Transverse colon (tissue), 4 donors: Measurements from ENCODE around the gene AGR3. TPM values are rescaled to one million over a fixed set of nuclear protein-coding genes. Genes with fewer than 3 reads are reported as not detected.

Experiments
- DNase-seq: peaks from one replicate; pipeline ENCODE4 v3.0.0-alpha.2; 2019
- H3K27ac ChIP-seq, 4 donors: fragments of 200-600 bp; sonication (generic); 2 replicates each; pipeline ENCODE4 v1.5.1; 2016 to 2018; ENCODE audit warnings: inconsistent platforms in 4 of 4
- H3K27me3 ChIP-seq: fragments of 200-600 bp; sonication (generic); 2 replicates; pipeline ENCODE4 v1.5.1; 2017; ENCODE audit warnings: inconsistent platforms
- H3K36me3 ChIP-seq, 4 donors: fragments of 200-600 bp; sonication (generic); 2 replicates each; pipeline ENCODE4 v1.5.1; 2017 to 2019; ENCODE audit warnings: inconsistent platforms in 4 of 4
- H3K4me1 ChIP-seq, 4 donors: fragments of 200-600 bp; sonication (generic); 2 replicates each; pipeline ENCODE4 v1.5.1; 2017 to 2020; ENCODE audit warnings: inconsistent platforms in 4 of 4
- H3K4me3 ChIP-seq, 4 donors: fragments of 200-600 bp; sonication (generic); 1 replicate in 1 of 4; 2 replicates in 3 of 4; pipeline versions ENCODE4 v1.5.1 to v1.6.1; 2017 to 2019; ENCODE audit warnings: inconsistent platforms in 4 of 4
- H3K9me3 ChIP-seq, 2 donors: fragments of 200-600 bp; sonication (generic); 2 replicates each; pipeline ENCODE4 v1.5.1; 2017 to 2019; ENCODE audit warnings: inconsistent platforms in 2 of 2
- CTCF ChIP-seq, 5 experiments: fragments of 200-600 bp in 3 of 5; fragments of 450-650 bp in 2 of 5; sonication (generic) in 3 of 5; IDR thresholded peaks; 1 replicate in 2 of 5; 2 replicates in 3 of 5; pipeline ENCODE4 v1.5.1; 2016 to 2017; ENCODE audit warnings: antibody characterized with exemption in 5 of 5, inconsistent platforms in 3 of 5, mild to moderate bottlenecking in 2 of 5, moderate library complexity in 1 of 5
- EP300 ChIP-seq: sonication (generic); formaldehyde crosslinking; IDR thresholded peaks from one replicate; pipeline ENCODE4 v1.6.1; 2017; ENCODE audit warnings: antibody characterized with exemption, low read depth
- POLR2A ChIP-seq: fragments of 450-650 bp; IDR thresholded peaks from one replicate; pipeline ENCODE4 v1.6.1; 2016; ENCODE audit warnings: antibody characterized with exemption, mild to moderate bottlenecking, moderate library complexity
- POLR2AphosphoS5 ChIP-seq, 3 donors: sonication (generic); formaldehyde crosslinking; IDR thresholded peaks; one replicate each; pipeline ENCODE4 v1.6.1; 2016; ENCODE audit warnings: antibody characterized with exemption in 3 of 3
- WGBS, 2 donors: methylation state at CpG; one replicate each; pipeline ENCODE4 v1.1.5; 2018; ENCODE audit warnings: low coverage in 1 of 2; 5-methylcytosine and 5-hydroxymethylcytosine counted together
- in situ Hi-C, 4 donors: fragments of 200-750 bp; cut with MboI; loops; one replicate each; pipeline versions ENCODE4 v1.15.0 to v1.15.1; 2017; ENCODE audit warnings: low sequenced_read_pairs in 3 of 4, low pct_ligation_motif_present in 1 of 4, low pct_unique_long_range_greater_than_20kb in 1 of 4
- intact Hi-C: fragments of 100-400 bp; cut with DNase I; formaldehyde crosslinking; loops from one replicate; pipeline ENCODE4 v1.15.1; 2023; ENCODE audit warnings: low total_unique reads
- total RNA-seq, 4 donors: library from RNA; depleted of rRNA; stranded (reverse); fragments of >200 nt; gene quantifications; one replicate each; pipeline ENCODE4 v1.1.0, GENCODE V29; 2016

Gene AGR3
- total RNA-seq, 4 donors from 2014 or later: 65.1 to 216 (median 126) TPM

- Histone ChIP-seq H3K27ac (no peak overlapping the region), H3K27me3 (no peaks in the 10 kb centered on the region), H3K4me3 (no peak overlapping the region), H3K36me3 (no peaks in the 10 kb centered on the region), H3K4me1 (no peaks in the 10 kb centered on the region), H3K9me3 (peaks cover 0 to 6% of the 10 kb centered on the region in 2 donors)
- intact Hi-C loops (no loop called here), in situ Hi-C loops (no loop called here)
- WGBS, 2 donors: 76% methylated on average over 1 of the region's 1 CpG; no CpG with 5 or more reads in 1 of the 2 donors
- no peak for DNase-seq
- no peak for TF ChIP-seq CTCF (IDR thresholded peaks at IDR 0.05)
- no peak for TF ChIP-seq POLR2A
- no peak for TF ChIP-seq POLR2AphosphoS5 (IDR thresholded peaks at IDR 0.05)
- no peak for TF ChIP-seq EP300
Measured at GRCh38 chr7:16833373-16833772, 48.4 kb downstream of the AGR3 start.

GRCh38 chr7:16826060-16826459 lies 55.7 kb downstream of the AGR3 start:
- Histone ChIP-seq H3K27ac (no peak overlapping the region), H3K9me3 (peaks cover 0 to 6% of the 10 kb centered on the region in 2 donors), H3K36me3 (no peaks in the 10 kb centered on the region), H3K4me1 (peaks cover 0 to 16% (median 5%) of the 10 kb centered on the region in 4 donors), H3K27me3 (no peaks in the 10 kb centered on the region), H3K4me3 (no peak overlapping the region)
- TF ChIP-seq POLR2AphosphoS5 (IDR thresholded peaks at IDR 0.05) (no peak), POLR2A (no peak), CTCF (IDR thresholded peaks at IDR 0.05) (no peak)
- no peak for DNase-seq
- in situ Hi-C loops (no loop called here), intact Hi-C loops (no loop called here)

GRCh38 chr7:16822029-16822428 lies 59.8 kb downstream of the AGR3 start:
- intact Hi-C loops: no loop called here
- TF ChIP-seq EP300 (no peak), POLR2A (no peak), CTCF (IDR thresholded peaks at IDR 0.05) (no peak), POLR2AphosphoS5 (IDR thresholded peaks at IDR 0.05) (no peak)
- WGBS, 2 donors: 39 to 40% methylated on average over 2 to 3 of the region's 3 CpGs
- Histone ChIP-seq H3K36me3 (no peaks in the 10 kb centered on the region), H3K27me3 (no peaks in the 10 kb centered on the region), H3K9me3 (no peaks in the 10 kb centered on the region), H3K4me3 (no peak overlapping the region), H3K27ac (peak overlapping the region in 3 of 4 donors; percentile 40 to 68 (median 56)), H3K4me1 (peaks cover 0 to 33% (median 12%) of the 10 kb centered on the region in 4 donors)
- no peak for DNase-seq
- in situ Hi-C loops: no loop called here

GRCh38 chr7:16818732-16819131 lies 63.1 kb downstream of the AGR3 start:
- WGBS, 2 donors: 64 to 88% methylated on average over 2 to 3 of the region's 3 CpGs
- DNase-seq: no peak
- intact Hi-C loops (no loop called here), in situ Hi-C loops (no loop called here)
- Histone ChIP-seq H3K27me3 (no peaks in the 10 kb centered on the region), H3K9me3 (no peaks in the 10 kb centered on the region), H3K4me1 (peaks cover 0 to 61% (median 17%) of the 10 kb centered on the region in 4 donors), H3K4me3 (no peak overlapping the region), H3K36me3 (no peaks in the 10 kb centered on the region), H3K27ac (peak overlapping the region in 1 of 4 donors; percentile 78)
- no peak for TF ChIP-seq POLR2AphosphoS5 (IDR thresholded peaks at IDR 0.05)
- no peak for TF ChIP-seq CTCF (IDR thresholded peaks at IDR 0.05)
- TF ChIP-seq POLR2A: no peak
- TF ChIP-seq EP300: no peak
